ENCODE measurements around the gene ATF2. TPM values are rescaled to one million over a fixed set of nuclear protein-coding genes. Genes with fewer than 3 reads are reported as not detected.

Gene ATF2
- 10 to 100 TPM; 55.7 to 64.9 TPM for total RNA-seq

GRCh38 chr2:175167792-175168563 lies at the start of gene ATF2:
Gene ATF2 (minus strand): TSS chr2:175168203. CDS start chr2:175136443, 31,760 bp downstream.

GRCh38 chr2:175181104-175181876 lies 13.3 kb upstream of the ATF2 start, which contains the start of gene ATP5MC3:
Gene ATP5MC3 (minus strand): TSS chr2:175181710. CDS start chr2:175181393, 317 bp downstream.

Small RNA genes within 50 kb of the gene (small RNA-seq; reads per million reads assigned to genes)
- 0 reads per million in 2 donors for gene MIR933
- 0 reads per million in 2 donors for gene RF02271
- gene RNU6-1290P: 0 reads per million in 2 donors
- gene RNU6-763P: 0 reads per million in 2 donors

Other genes starting within 250 kb of the ATF2 start
- gene CHN1, start 162.8 kb downstream of the ATF2 start, total RNA-seq: 10 to 100 TPM in 1 of 2 donors, 1 to 10 TPM in 1; 8.3 to 15.5 TPM
- 100 to 1,000 TPM; 173 to 210 TPM for gene ATP5MC3, start 13.5 kb upstream of the ATF2 start, total RNA-seq